Activated CD4-positive, alpha-beta T cell treated with anti-CD3 and anti-CD28 coated beads for 36 hours (primary cell): ENCODE results near the gene PDE6A. TPM values are rescaled to one million over a fixed set of nuclear protein-coding genes. Genes with fewer than 3 reads are reported as not detected.
A peak's percentile ranks its signal among the peaks of the same experiment; 100 is the strongest.

Source experiments
- ATAC-seq: fragments of 200-7000 bp; cut with Tn5 transposase; one replicate; pipeline ENCODE4 v1.10.0; 2021; ENCODE audit warnings: mild to moderate bottlenecking, moderate library complexity
- CTCF ChIA-PET: fragments of 350-600 bp; sonication (Branson Sonifier 250); formaldehyde crosslinking; loops from one replicate; lab custom pipeline; 2021; ENCODE audit warnings: antibody characterized with exemption; lab: Charles Lee
- POLR2A ChIA-PET: fragments of 350-600 bp; sonication (Branson Sonifier 250); formaldehyde crosslinking; loops from one replicate; lab custom pipeline; 2021; ENCODE audit warnings: antibody characterized with exemption, inconsistent platforms; lab: Charles Lee
- DNase-seq: peaks from one replicate; pipeline ENCODE4 v3.0.0-alpha.2; 2020
- H3K27ac Mint-ChIP-seq: one replicate; pipeline ENCODE4 v1.8.0; 2021; ENCODE audit warnings: mixed read lengths
- H3K27me3 Mint-ChIP-seq: one replicate; pipeline ENCODE4 v1.8.0; 2021; ENCODE audit warnings: mixed read lengths
- H3K36me3 Mint-ChIP-seq: one replicate; pipeline ENCODE4 v1.8.0; 2021; ENCODE audit warnings: low read depth, mixed read lengths
- H3K4me1 Mint-ChIP-seq: one replicate; pipeline ENCODE4 v1.8.0; 2021; ENCODE audit warnings: mixed read lengths
- H3K4me3 Mint-ChIP-seq: one replicate; pipeline ENCODE4 v1.8.0; 2021; ENCODE audit warnings: mild to moderate bottlenecking, moderate library complexity, mixed read lengths
- H3K9me3 Mint-ChIP-seq: one replicate; pipeline ENCODE4 v1.8.0; 2021; ENCODE audit warnings: low read depth, mixed read lengths
- intact Hi-C, 2 experiments: fragments of 100-400 bp; cut with DNase I in 1 of 2; cut with micrococcal nuclease in 1 of 2; formaldehyde crosslinking; loops; one replicate each; pipeline versions ENCODE4 v1.14.2 to v1.15.1; 2022 to 2024; cut with DNase I, micrococcal nuclease
- total RNA-seq, 2 experiments: library from RNA; stranded (reverse); gene quantifications; one replicate each; pipeline ENCODE4 v1.2.3, GENCODE V29; 2021

The PDE6A gene
- total RNA-seq, 2 experiments from 2014 or later: not detected

DNA sequence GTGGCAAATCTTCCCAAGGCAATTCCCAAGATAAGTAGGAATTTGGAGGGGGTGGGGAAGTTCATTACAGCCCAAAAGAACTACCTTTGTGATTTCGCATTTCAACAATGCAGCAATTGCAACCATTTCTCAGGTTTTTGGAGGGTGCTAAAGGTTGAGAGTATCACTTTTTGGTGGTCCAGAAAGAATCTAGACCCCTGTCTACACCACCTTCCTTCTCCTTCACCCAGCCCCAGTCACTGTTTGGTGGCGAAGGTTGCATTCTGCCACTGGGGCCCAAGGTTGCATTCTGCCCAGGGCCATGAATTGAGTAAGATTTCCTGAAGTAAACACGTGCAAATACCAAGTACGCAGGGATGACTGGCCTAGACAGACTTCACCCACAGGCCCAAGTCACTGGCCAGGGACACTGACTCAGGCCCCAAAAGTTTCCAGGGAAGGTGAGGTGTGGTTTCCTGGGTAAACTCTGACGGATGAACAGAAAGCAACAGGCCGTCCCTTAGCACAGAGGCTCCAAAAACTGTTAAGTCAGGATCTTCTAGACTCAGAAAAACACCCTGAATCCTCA is 5.7 kb downstream of the PDE6A start:
- Mint-ChIP-seq H3K9me3 (no peaks in the 10 kb centered on the region), H3K27me3 (peaks cover 5% of the 10 kb centered on the region), H3K4me1 (peaks cover 7% of the 10 kb centered on the region), H3K27ac (no peak overlapping the region), H3K4me3 (no peak overlapping the region), H3K36me3 (no peaks in the 10 kb centered on the region)
- intact Hi-C loops: no loop called here
- DNase-seq: no peak
- ChIA-PET POLR2A (no interaction called here), CTCF (interaction anchor here (0.6 kb wide), 1 partner anchor 39 kb away, joined by 3 read pairs; no protein-coding TSS in a partner anchor)
- peak; percentile 47 for ATAC-seq

DNA sequence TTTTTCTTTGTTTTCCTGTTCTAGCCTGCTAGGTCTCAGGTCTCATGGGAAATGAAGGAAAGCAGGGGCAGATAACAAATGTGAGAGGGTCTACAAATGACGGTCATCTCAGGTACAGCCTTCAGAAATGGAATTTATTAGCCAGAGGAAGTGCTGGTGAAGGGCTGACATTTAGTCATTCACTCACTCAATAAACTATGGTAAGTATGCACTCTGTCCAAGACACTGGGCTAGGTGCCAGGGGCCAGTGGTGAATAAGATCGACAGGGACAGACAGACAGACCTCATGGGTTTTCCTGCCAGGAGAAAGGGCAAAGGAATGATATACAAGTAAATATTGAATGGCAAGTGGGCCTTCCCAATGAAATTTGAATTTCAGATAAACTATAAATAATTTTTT is 6.3 kb downstream of the PDE6A start:
- Mint-ChIP-seq H3K36me3 (no peaks in the 10 kb centered on the region), H3K9me3 (no peaks in the 10 kb centered on the region), H3K4me3 (no peak overlapping the region), H3K27me3 (peaks cover 5% of the 10 kb centered on the region), H3K27ac (no peak overlapping the region), H3K4me1 (peaks cover 7% of the 10 kb centered on the region)
- DNase-seq (no peak), ATAC-seq (no peak)
- intact Hi-C loops: no loop called here
- POLR2A ChIA-PET: no interaction called here
- CTCF ChIA-PET: no interaction called here

- DNase-seq: no peak
- Mint-ChIP-seq H3K4me1 (peaks cover 7% of the 10 kb centered on the region), H3K36me3 (no peaks in the 10 kb centered on the region), H3K9me3 (no peaks in the 10 kb centered on the region), H3K27me3 (peaks cover 5% of the 10 kb centered on the region), H3K27ac (no peak overlapping the region), H3K4me3 (no peak overlapping the region)
- intact Hi-C loops: no loop called here
- no peak for ATAC-seq
- POLR2A ChIA-PET: no interaction called here
- CTCF ChIA-PET: interaction anchor here (0.7 kb wide), 1 partner anchor 270 kb away, joined by 4 read pairs; no protein-coding TSS in a partner anchor
These were observed 7.0 kb downstream of the PDE6A start for GRCh38 chr5:149937610-149938009.

- Mint-ChIP-seq H3K4me3 (no peak overlapping the region), H3K4me1 (peaks cover 7% of the 10 kb centered on the region), H3K27me3 (peaks cover 13% of the 10 kb centered on the region), H3K27ac (no peak overlapping the region), H3K9me3 (no peaks in the 10 kb centered on the region), H3K36me3 (no peaks in the 10 kb centered on the region)
- ChIA-PET POLR2A (interaction anchor here (0.6 kb wide), 1 partner anchor 1046 kb away, joined by 3 read pairs; no protein-coding TSS in a partner anchor), CTCF (interaction anchor here (1.0 to 1.6 kb wide), 4 partner anchors 20 to 280 kb away, joined by 3 to 6 read pairs (median 3); no protein-coding TSS in a partner anchor)
- intact Hi-C loops: no loop called here
- DNase-seq (no peak), ATAC-seq (no peak)
These were observed 7.9 kb downstream of the PDE6A start for GRCh38 chr5:149936700-149937091.

GRCh38 chr5:149936044-149936699 is 8.4 kb downstream of the PDE6A start:
- ATAC-seq (no peak), DNase-seq (no peak)
- ChIA-PET CTCF (interaction anchor here (1.0 to 1.6 kb wide), 5 partner anchors 12 to 280 kb away, joined by 3 to 6 read pairs (median 3); no protein-coding TSS in a partner anchor), POLR2A (interaction anchor here (0.6 kb wide), 1 partner anchor 1047 kb away, joined by 3 read pairs; no protein-coding TSS in a partner anchor)
- H3K27ac Mint-ChIP-seq: no peak overlapping the region
- H3K36me3 Mint-ChIP-seq: no peaks in the 10 kb centered on the region
- no peaks in the 10 kb centered on the region for H3K9me3 Mint-ChIP-seq
- intact Hi-C loops: no loop called here
- H3K4me3 Mint-ChIP-seq: no peak overlapping the region
- H3K4me1 Mint-ChIP-seq: peaks cover 7% of the 10 kb centered on the region
- H3K27me3 Mint-ChIP-seq: peaks cover 14% of the 10 kb centered on the region

GRCh38 chr5:149935431-149935901 is 9.1 kb downstream of the PDE6A start:
- ChIA-PET POLR2A (no interaction called here), CTCF (interaction anchor here (1.1 to 1.9 kb wide), 4 partner anchors 13 to 279 kb away, joined by 3 to 6 read pairs (median 4); no protein-coding TSS in a partner anchor)
- H3K4me1 Mint-ChIP-seq: peaks cover 10% of the 10 kb centered on the region
- DNase-seq (no peak), ATAC-seq (no peak)
- intact Hi-C loops: no loop called here
- H3K9me3 Mint-ChIP-seq: no peaks in the 10 kb centered on the region
- H3K27me3 Mint-ChIP-seq: peaks cover 19% of the 10 kb centered on the region
- H3K36me3 Mint-ChIP-seq: no peaks in the 10 kb centered on the region
- H3K27ac Mint-ChIP-seq: no peak overlapping the region
- H3K4me3 Mint-ChIP-seq: no peak overlapping the region

DNA sequence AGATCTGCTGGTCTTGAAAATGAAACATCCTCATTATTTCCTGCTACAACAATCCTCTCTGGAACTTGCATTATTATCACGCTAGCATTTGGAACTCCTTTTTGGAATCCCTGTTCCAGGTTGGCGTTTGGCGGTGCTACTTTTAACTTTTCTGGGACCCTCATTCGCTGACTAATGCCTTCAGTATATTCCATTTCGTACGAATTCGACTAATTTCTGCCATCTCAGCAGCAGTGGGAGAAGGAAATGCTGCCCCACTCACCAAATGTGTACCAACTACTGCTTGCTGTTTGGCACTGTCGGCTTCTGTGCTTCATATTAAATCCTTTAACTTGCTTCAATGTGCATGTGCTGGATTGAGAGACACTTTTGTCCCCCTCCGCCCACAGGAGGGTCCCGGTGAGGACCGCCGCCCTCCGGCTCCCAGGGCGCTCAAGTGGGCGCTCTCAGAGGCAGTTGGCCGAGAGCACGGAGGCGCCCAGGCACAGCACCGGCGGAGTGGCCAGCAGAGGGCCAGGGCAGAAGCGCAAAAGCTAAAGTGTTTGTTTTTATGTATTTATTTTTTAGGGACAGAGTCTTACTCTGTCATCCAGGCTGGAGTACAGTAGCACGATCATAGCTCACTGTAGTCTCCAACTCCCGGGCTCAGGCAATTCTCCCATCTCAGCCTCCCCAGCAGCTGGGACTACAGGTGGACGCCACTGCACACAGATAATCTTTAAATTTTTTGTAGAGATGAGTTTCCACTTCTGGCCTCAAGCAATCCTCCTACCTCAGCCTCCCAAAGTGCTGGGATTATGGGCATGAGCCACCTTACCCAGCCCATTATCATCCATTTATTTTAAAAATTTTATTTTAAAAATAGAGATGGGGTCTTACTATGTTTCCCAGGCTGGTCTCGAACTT is 11.9 kb downstream of the PDE6A start:
- CTCF ChIA-PET: no interaction called here
- peaks cover 3% of the 10 kb centered on the region for H3K4me1 Mint-ChIP-seq
- H3K36me3 Mint-ChIP-seq: no peaks in the 10 kb centered on the region
- no peaks in the 10 kb centered on the region for H3K9me3 Mint-ChIP-seq
- H3K27ac Mint-ChIP-seq: no peak overlapping the region
- intact Hi-C loops: no loop called here
- no peak for ATAC-seq
- no peak overlapping the region for H3K4me3 Mint-ChIP-seq
- POLR2A ChIA-PET: no interaction called here
- DNase-seq: no peak
- H3K27me3 Mint-ChIP-seq: peaks cover 23% of the 10 kb centered on the region

GRCh38 chr5:149931992-149932436 is 12.6 kb downstream of the PDE6A start:
- Mint-ChIP-seq H3K9me3 (no peaks in the 10 kb centered on the region), H3K36me3 (no peaks in the 10 kb centered on the region), H3K4me1 (peaks cover 3% of the 10 kb centered on the region), H3K27me3 (peaks cover 22% of the 10 kb centered on the region), H3K4me3 (no peak overlapping the region), H3K27ac (no peak overlapping the region)
- ATAC-seq: no peak
- ChIA-PET CTCF (interaction anchor here (0.7 kb wide), 1 partner anchor 527 kb away, joined by 3 read pairs; no protein-coding TSS in a partner anchor), POLR2A (no interaction called here)
- intact Hi-C loops: no loop called here
- no peak for DNase-seq

DNA sequence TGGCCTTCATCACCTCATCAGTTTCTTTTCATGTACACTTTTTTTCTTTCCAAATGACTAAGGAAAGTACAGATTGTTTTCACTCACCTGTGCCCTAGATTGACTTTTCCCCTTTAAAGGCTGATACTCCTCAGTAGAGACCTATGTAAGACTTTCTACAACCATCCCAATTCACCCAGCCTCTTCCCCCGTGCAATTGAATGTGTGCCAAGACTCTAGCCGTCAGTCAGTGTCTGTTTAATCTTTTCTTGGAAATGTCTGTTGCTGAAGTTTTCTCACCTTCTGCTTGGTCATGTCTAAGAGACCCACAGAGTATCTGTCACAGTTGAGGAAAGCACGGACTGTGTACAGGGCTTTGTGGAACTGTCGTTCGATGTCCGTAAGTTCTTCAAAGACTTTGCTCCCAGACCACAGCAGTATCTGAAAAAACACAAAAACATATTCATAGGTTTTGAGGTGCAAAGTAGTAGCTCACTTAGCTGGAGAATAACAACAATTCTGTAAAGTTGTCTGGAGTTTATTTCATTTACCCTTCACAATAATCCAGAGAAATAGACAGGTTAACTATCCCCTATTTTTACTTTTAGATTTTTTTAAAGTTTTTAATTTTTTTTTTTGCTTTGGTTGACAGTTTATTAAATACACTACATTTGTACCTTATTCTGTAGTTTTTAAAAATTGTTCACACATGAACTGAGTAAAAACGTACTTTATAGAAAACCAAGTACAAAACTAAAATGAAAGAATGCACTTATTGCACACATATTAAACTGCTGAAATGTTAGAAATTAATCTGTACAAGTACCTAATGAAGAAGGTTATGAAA is 13.6 kb downstream of the PDE6A start:
- intact Hi-C loops: no loop called here
- Mint-ChIP-seq H3K9me3 (no peaks in the 10 kb centered on the region), H3K27me3 (peaks cover 18% of the 10 kb centered on the region), H3K4me3 (no peak overlapping the region), H3K4me1 (peaks cover 3% of the 10 kb centered on the region), H3K27ac (no peak overlapping the region), H3K36me3 (no peaks in the 10 kb centered on the region)
- ATAC-seq (no peak), DNase-seq (no peak)
- CTCF ChIA-PET: interaction anchor here (0.6 to 2.2 kb wide), 2 partner anchors 12 to 78 kb away, joined by 3 to 6 read pairs; no protein-coding TSS in a partner anchor
- POLR2A ChIA-PET: no interaction called here

GRCh38 chr5:149930043-149930748 is 14.4 kb downstream of the PDE6A start:
- DNase-seq (no peak), ATAC-seq (no peak)
- Mint-ChIP-seq H3K9me3 (no peaks in the 10 kb centered on the region), H3K27me3 (peaks cover 18% of the 10 kb centered on the region), H3K36me3 (no peaks in the 10 kb centered on the region), H3K27ac (no peak overlapping the region), H3K4me1 (peaks cover 3% of the 10 kb centered on the region), H3K4me3 (no peak overlapping the region)
- ChIA-PET CTCF (interaction anchor here (0.6 to 2.2 kb wide), 2 partner anchors 11 to 77 kb away, joined by 3 to 6 read pairs; no protein-coding TSS in a partner anchor), POLR2A (no interaction called here)
- intact Hi-C loops: no loop called here
